SK-N-SH treated with all-trans-retinoic acid at 6 μM for 48 hours (cell line): ENCODE measurements around the gene SORCS1.

ENCODE experiments used
- ARNTL ChIP-seq: fragments of 450-650 bp; formaldehyde crosslinking; IDR thresholded peaks from 2 replicates; pipeline ENCODE4 v1.5.0; 2020; ENCODE audit warnings: low read depth, mild to moderate bottlenecking, moderate library complexity, borderline replicate concordance
- BACH2 ChIP-seq: fragments of 250-450 bp; sonication (Bioruptor Pico); IDR thresholded peaks from 2 replicates; pipeline ENCODE4 v1.9.0; 2021; ENCODE audit warnings: mild to moderate bottlenecking, borderline replicate concordance
- ISL1 ChIP-seq: fragments of 250-450 bp; sonication (Bioruptor Pico); IDR thresholded peaks from 2 replicates; pipeline ENCODE4 v2.1.2; 2022; ENCODE audit warnings: mild to moderate bottlenecking, moderate library complexity
- PPARA ChIP-seq: fragments of 250-450 bp; sonication (Bioruptor Pico); IDR thresholded peaks from 2 replicates; pipeline ENCODE4 v1.5.0; 2020; ENCODE audit warnings: mild to moderate bottlenecking, borderline replicate concordance
- RARB ChIP-seq: fragments of 250-450 bp; sonication (Bioruptor Pico); IDR thresholded peaks from 2 replicates; pipeline ENCODE4 v1.8.0; 2021; ENCODE audit warnings: mild to moderate bottlenecking, moderate library complexity
- ZFP3 ChIP-seq: fragments of 250-450 bp; sonication (Bioruptor Pico); IDR thresholded peaks from 2 replicates; pipeline ENCODE4 v1.5.0; 2020; ENCODE audit warnings: mild to moderate bottlenecking, moderate library complexity
- TF ChIP-seq, protein P1 (sequence below): fragments of 250-450 bp; sonication (Bioruptor Pico); IDR thresholded peaks from 2 replicates; pipeline ENCODE4 v1.8.0; 2020; ENCODE audit warnings: mild to moderate bottlenecking, moderate library complexity, borderline replicate concordance
- TF ChIP-seq, protein P2 (sequence below): fragments of 250-450 bp; sonication (Bioruptor Pico); IDR thresholded peaks from 2 replicates; pipeline ENCODE4 v1.8.0; 2021; ENCODE audit warnings: low read depth, mild to moderate bottlenecking, moderate library complexity, borderline replicate concordance
- TF ChIP-seq, protein P3 (sequence below): fragments of 250-450 bp; sonication (Bioruptor Pico); IDR thresholded peaks from 2 replicates; pipeline ENCODE4 v1.5.1; 2021; ENCODE audit warnings: mild to moderate bottlenecking, moderate library complexity

DNA sequence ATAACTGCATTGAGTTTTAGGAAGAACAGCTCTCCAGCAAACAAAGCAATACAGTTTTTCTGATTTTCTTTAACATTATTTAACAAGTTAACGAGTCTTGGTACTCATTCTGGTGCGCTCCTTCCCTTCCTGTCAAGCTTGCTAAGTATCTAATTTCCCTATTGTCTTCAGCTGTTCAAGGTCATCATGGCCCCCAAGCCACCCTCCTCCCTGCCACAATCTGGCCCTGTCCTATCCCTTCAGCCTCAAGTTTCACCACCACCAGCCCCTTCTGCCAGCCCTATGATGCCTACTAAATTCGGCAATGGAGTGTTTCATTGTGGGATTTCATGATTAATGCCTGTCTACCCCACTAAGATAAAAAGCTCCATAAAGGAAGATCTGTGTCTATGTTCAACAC, 121.0 kb downstream of the SORCS1 start:
- TF ChIP-seq RARB (CRISPR knock-in tag) (no peak), ZFP3 (CRISPR knock-in tag) (no peak), BACH2 (CRISPR knock-in tag) (no peak), ARNTL (no peak), ISL1 (no peak), PPARA (no peak)
- TF ChIP-seq, protein P1, sequence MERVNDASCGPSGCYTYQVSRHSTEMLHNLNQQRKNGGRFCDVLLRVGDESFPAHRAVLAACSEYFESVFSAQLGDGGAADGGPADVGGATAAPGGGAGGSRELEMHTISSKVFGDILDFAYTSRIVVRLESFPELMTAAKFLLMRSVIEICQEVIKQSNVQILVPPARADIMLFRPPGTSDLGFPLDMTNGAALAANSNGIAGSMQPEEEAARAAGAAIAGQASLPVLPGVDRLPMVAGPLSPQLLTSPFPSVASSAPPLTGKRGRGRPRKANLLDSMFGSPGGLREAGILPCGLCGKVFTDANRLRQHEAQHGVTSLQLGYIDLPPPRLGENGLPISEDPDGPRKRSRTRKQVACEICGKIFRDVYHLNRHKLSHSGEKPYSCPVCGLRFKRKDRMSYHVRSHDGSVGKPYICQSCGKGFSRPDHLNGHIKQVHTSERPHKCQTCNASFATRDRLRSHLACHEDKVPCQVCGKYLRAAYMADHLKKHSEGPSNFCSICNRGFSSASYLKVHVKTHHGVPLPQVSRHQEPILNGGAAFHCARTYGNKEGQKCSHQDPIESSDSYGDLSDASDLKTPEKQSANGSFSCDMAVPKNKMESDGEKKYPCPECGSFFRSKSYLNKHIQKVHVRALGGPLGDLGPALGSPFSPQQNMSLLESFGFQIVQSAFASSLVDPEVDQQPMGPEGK (CRISPR knock-in tag): no peak
- TF ChIP-seq, protein P2, sequence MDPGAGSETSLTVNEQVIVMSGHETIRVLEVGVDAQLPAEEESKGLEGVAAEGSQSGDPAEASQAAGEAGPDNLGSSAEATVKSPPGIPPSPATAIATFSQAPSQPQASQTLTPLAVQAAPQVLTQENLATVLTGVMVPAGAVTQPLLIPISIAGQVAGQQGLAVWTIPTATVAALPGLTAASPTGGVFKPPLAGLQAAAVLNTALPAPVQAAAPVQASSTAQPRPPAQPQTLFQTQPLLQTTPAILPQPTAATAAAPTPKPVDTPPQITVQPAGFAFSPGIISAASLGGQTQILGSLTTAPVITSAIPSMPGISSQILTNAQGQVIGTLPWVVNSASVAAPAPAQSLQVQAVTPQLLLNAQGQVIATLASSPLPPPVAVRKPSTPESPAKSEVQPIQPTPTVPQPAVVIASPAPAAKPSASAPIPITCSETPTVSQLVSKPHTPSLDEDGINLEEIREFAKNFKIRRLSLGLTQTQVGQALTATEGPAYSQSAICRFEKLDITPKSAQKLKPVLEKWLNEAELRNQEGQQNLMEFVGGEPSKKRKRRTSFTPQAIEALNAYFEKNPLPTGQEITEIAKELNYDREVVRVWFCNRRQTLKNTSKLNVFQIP: no peak
- TF ChIP-seq, protein P3, sequence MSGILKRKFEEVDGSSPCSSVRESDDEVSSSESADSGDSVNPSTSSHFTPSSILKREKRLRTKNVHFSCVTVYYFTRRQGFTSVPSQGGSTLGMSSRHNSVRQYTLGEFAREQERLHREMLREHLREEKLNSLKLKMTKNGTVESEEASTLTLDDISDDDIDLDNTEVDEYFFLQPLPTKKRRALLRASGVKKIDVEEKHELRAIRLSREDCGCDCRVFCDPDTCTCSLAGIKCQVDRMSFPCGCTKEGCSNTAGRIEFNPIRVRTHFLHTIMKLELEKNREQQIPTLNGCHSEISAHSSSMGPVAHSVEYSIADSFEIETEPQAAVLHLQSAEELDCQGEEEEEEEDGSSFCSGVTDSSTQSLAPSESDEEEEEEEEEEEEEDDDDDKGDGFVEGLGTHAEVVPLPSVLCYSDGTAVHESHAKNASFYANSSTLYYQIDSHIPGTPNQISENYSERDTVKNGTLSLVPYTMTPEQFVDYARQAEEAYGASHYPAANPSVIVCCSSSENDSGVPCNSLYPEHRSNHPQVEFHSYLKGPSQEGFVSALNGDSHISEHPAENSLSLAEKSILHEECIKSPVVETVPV (CRISPR knock-in tag): no peak
